Activated CD4-positive, alpha-beta T cell treated with anti-CD3 and anti-CD28 coated beads, Interleukin-2, Interleukin-4, amounts not matched to agents 100 ng/mL and 50 ng/mL, durations not matched to agents 16 hours and 8 hours (primary cell): Measurements from ENCODE around the gene KLHL7.
"Not testable (repeated sequence)": the region's sequence is repeated elsewhere in the genome, so short reads cannot be mapped to it uniquely, and the experiment has no call there.

Experiments used
- DNase-seq: peaks from one replicate; pipeline ENCODE4 v3.0.0-alpha.2; 2020; ENCODE audit warnings: low spot score

The KLHL7 gene

DNA sequence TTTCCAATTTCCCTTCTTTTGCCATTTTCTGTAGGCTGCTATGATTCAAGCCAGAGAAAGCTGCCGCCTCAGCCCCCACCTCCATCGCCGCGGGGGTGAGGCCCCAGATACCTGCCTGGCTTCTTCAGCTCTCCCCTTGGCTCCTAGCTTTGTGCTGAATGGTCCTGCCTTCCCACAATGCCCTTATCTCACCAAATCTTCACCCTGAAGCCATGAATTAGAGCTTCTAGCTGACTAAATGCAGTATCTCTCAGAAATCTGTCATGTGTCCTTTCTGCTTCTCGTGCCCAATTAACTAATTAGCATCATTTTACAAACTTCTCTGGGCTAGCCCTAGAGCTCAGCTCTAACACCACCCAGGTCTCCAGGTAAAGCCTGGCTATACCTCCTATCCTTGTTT is 108.8 kb downstream of the KLHL7 start:
- DNase-seq, result no peak

GRCh38 chr7:23214938-23215337 is 109.4 kb downstream of the KLHL7 start:
- no peak for DNase-seq

DNA sequence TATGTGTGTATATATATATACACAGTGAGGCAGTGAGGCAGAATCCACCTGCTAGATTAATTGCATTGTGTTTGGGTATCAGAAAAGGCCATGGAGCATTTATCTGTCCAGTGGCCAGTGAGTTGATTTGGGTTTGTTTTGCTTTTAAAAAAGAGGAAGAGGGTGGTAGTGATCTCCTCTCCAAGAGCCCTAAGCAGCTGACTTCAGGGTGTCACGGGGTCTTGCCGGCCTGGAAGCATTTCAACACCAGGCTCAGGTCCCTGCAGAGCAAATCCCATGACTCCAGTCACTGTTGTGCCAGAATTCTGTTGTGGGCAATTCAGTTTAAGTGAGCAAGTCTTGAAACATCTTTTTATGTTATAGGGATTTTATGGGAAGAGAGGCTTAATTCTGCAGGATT is 110.4 kb downstream of the KLHL7 start:
- DNase-seq, result no peak

GRCh38 chr7:23218196-23218595 is 112.6 kb downstream of the KLHL7 start:
- no peak for DNase-seq

DNA sequence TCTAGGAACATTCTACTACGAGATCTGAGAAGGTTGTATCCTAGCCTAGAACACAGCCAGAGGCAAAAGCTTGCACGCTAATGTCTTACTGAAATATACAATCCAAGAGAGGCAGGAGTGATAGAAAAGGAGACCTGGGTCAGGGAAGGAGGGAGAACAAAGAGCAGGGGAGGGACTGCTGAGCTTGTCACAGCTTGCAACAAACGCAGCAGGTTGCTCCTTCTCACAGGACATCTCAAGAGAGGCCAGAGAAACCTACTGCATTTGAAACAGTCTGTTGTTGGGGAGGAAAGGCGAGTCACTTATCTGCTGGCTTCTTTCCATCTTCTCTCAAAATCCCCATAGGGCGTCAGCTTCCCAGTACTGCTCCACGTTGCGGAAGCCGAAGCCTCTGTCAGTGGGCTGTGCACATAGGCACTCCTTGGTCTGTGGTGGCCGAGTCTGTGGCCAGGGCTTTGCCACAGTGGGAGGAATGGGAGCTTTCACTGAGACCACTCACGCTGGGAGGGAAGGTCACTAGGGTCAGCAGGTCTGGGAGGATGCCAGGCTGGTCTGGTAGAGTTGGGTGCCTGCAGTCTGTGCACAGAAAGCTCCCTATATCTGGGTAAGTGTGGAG is 115.2 kb downstream of the KLHL7 start:
- no peak for DNase-seq

- no peak for DNase-seq
Observed at GRCh38 chr7:23222439-23223030, 117.0 kb downstream of the KLHL7 start.

- DNase-seq, result not testable (repeated sequence)
Observed at GRCh38 chr7:23224364-23224763, 118.8 kb downstream of the KLHL7 start.

DNA sequence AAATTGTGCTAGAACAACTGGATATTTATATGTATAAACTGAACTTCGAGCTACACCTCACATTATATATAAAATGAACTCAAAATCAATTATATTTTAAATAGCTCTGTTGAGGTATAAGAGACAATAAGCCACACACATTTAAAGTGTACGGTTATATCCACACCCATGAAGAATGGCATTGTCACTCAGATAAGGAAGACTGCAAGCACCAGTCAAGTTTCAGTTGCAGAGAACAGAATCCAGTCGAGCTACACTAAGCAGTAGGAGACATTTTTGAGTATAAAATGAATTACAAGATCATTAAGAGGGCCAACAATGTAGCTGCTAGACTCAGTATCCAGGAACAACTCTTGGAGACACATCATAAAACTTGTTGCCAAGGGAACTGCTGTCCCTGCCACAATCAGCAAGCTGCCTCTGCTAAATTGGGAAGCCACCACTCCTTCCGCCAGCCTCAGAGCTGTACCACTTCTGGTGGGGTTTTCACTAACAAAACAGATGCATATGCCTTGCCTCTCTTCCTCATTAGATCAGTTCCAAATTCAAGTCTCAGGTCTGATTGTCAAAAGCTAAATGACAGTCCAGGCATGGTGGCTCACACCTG is 121.4 kb downstream of the KLHL7 start:
- DNase-seq, result no peak
